Vagina (tissue), 2 donors: Measurements from ENCODE around the gene TTBK1.

Experiments used
- POLR2A ChIP-seq, 2 donors: fragments of 450-650 bp; IDR thresholded peaks; one replicate each; pipeline ENCODE4 v1.6.1; 2017; ENCODE audit warnings: antibody characterized with exemption in 2 of 2, mild to moderate bottlenecking in 2 of 2, moderate library complexity in 2 of 2
- POLR2AphosphoS5 ChIP-seq, 2 donors: sonication (generic); formaldehyde crosslinking; IDR thresholded peaks; one replicate each; pipeline ENCODE4 v1.9.0; 2017; ENCODE audit warnings: antibody characterized with exemption in 2 of 2, mild to moderate bottlenecking in 2 of 2, low read depth in 1 of 2; ENCODE audit not compliant: insufficient read depth in 1 of 2
- TF ChIP-seq, protein P1 (sequence below), 3 experiments: fragments of 450-650 bp in 2 of 3; fragments of 200-600 bp in 1 of 3; sonication (generic) in 1 of 3; IDR thresholded peaks; one replicate each; pipeline ENCODE4 v1.5.1; 2017 to 2019; ENCODE audit warnings: antibody characterized with exemption in 3 of 3, mild to moderate bottlenecking in 2 of 3, moderate library complexity in 2 of 3

DNA sequence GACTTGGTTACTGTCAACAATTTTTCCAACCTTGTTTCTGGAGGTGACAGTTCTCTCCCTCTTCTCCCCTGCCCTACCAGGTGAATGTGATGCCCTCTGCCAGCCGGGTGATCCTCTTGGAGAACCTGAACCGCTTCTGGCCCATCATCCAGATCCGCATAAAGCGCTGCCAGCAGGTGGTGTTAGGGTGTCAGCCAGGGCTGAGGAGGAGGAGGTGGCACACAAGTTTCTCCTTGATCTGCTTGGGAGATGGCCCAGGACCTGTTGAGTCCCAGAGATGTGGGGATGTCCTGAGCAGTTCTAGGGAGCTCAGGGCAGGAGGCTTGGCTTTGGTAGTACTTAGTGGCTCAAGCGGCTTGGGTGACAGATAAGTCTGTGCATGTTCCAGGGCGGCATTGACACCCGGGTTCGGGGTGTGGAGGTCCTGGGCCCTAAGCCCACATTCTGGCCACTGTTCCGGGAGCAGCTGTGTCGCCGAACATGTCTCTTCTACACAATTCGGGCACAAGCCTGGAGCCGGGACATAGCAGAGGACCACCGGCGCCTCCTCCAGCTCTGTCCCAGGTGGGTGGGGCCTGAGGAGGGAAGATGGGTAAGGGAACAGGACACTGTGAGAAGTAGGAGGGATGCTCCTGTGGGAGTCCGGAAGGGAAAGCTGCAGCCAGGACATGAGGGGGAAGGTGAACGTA is 40.1 kb upstream of the TTBK1 start:
- TF ChIP-seq, protein P1, sequence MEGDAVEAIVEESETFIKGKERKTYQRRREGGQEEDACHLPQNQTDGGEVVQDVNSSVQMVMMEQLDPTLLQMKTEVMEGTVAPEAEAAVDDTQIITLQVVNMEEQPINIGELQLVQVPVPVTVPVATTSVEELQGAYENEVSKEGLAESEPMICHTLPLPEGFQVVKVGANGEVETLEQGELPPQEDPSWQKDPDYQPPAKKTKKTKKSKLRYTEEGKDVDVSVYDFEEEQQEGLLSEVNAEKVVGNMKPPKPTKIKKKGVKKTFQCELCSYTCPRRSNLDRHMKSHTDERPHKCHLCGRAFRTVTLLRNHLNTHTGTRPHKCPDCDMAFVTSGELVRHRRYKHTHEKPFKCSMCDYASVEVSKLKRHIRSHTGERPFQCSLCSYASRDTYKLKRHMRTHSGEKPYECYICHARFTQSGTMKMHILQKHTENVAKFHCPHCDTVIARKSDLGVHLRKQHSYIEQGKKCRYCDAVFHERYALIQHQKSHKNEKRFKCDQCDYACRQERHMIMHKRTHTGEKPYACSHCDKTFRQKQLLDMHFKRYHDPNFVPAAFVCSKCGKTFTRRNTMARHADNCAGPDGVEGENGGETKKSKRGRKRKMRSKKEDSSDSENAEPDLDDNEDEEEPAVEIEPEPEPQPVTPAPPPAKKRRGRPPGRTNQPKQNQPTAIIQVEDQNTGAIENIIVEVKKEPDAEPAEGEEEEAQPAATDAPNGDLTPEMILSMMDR (IDR thresholded peaks at IDR 0.05): no peak
- TF ChIP-seq POLR2AphosphoS5 (IDR thresholded peaks at IDR 0.05; ENCODE audit: insufficient read depth in 1 of 2, low read depth in 1 of 2): no peak
- TF ChIP-seq POLR2A (IDR thresholded peaks at IDR 0.05): no peak
